HepG2 (cell line): ENCODE data around the gene MEAF6. TPM values are rescaled to one million over a fixed set of nuclear protein-coding genes. Genes with fewer than 3 reads are reported as not detected.

Source experiments
- ATAC-seq: fragments of 200-7000 bp; cut with Tn5 transposase; 3 replicates; pipeline ENCODE4 v1.9.1; 2020; ENCODE audit warnings: mild to moderate bottlenecking, moderate library complexity
- BruUV-seq: library from RNA; stranded (reverse); fragments of 400-500 nt; replicated peaks from 2 replicates; lab custom pipeline; 2021; lab: Mats Ljungman, UMichigan
- CTCF ChIA-PET: fragments of 300-600 bp; formaldehyde crosslinking; extraction: SDS; loops from one replicate; lab custom pipeline; 2021; ENCODE audit warnings: low total read pairs, inconsistent platforms, low intra/inter-chr PET ratio; lab: Yijun Ruan, JAX
- POLR2A ChIA-PET: fragments of 350-600 bp; sonication (Branson Sonifier 250); formaldehyde crosslinking; loops from one replicate; lab custom pipeline; 2020; ENCODE audit warnings: antibody characterized with exemption, inconsistent platforms; lab: Yijun Ruan, JAX
- DNase-seq: peaks from one replicate; pipeline ENCODE4 v3.0.0-alpha.2; 2015; ENCODE audit warnings: low spot score
- FAIRE-seq: peaks from 3 replicates; lab custom pipeline; 2011; peaks lifted over from hg19 to GRCh38; lab: Jason Lieb, UNC
- H2AFZ ChIP-seq: one replicate; pipeline ENCODE4 v1.6.1; 2011; ENCODE audit warnings: low read length, inconsistent platforms
- H3K27ac ChIP-seq: fragments of 300-600 bp; 3 replicates; pipeline ENCODE4 v1.8.0; 2011; ENCODE audit warnings: mixed run types, mild to moderate bottlenecking, mixed read lengths, low read length, inconsistent platforms; ENCODE audit not compliant: insufficient read depth; ENCODE audit errors: extremely low read length
- H3K27me3 ChIP-seq, 2 experiments: fragments of 200-600 bp in 1 of 2; 2 replicates in 1 of 2; 3 replicates in 1 of 2; pipeline versions ENCODE4 v1.6.0 to v1.8.0; 2011; ENCODE audit warnings: low read length in 2 of 2, mild to moderate bottlenecking in 2 of 2, moderate library complexity in 2 of 2, inconsistent platforms in 1 of 2; ENCODE audit not compliant: insufficient read depth in 2 of 2, control insufficient read depth in 1 of 2
- H3K36me3 ChIP-seq, 2 experiments: fragments of 200-600 bp in 1 of 2; replicated peaks in 1 of 2; 2 replicates in 1 of 2; 3 replicates in 1 of 2; pipeline versions ENCODE4 v1.5.1 to v1.8.0; 2011; ENCODE audit warnings: low read length in 2 of 2, inconsistent platforms in 1 of 2; ENCODE audit not compliant: insufficient read depth in 2 of 2, control insufficient read depth in 1 of 2
- H3K4me1 ChIP-seq: 2 replicates; pipeline ENCODE4 v1.5.1; 2012; ENCODE audit warnings: low read length, inconsistent platforms; ENCODE audit not compliant: insufficient read depth
- H3K4me2 ChIP-seq: 2 replicates; pipeline ENCODE4 v1.6.0; 2011; ENCODE audit warnings: low read depth, low read length, inconsistent platforms
- H3K4me3 ChIP-seq, 3 experiments: fragments of 200-600 bp in 1 of 3; sonication (generic), shearing (Covaris generic) in 1 of 3; replicated peaks in 1 of 3; 2 replicates each; pipeline ENCODE4 v1.5.1; 2011 to 2016; ENCODE audit warnings: low read length in 3 of 3, inconsistent platforms in 2 of 3, low read depth in 2 of 3, mild to moderate bottlenecking in 2 of 3, control low read depth in 1 of 3, mixed read lengths in 1 of 3; ENCODE audit not compliant: insufficient read depth in 1 of 3
- H3K79me2 ChIP-seq: one replicate; pipeline ENCODE4 v1.6.1; 2011; ENCODE audit warnings: low read length, inconsistent platforms; ENCODE audit not compliant: insufficient read depth
- H3K9ac ChIP-seq: 2 replicates; pipeline ENCODE4 v1.6.0; 2011; ENCODE audit warnings: mild to moderate bottlenecking, low read depth, low read length, inconsistent platforms; ENCODE audit not compliant: insufficient read depth
- H3K9me3 ChIP-seq: 2 replicates; pipeline ENCODE4 v1.5.1; 2012; ENCODE audit warnings: mild to moderate bottlenecking, low read length
- H4K20me1 ChIP-seq: 2 replicates; pipeline ENCODE4 v1.6.0; 2011; ENCODE audit warnings: inconsistent platforms, mild to moderate bottlenecking, low read length, moderate library complexity; ENCODE audit not compliant: insufficient read depth
- AGO1 ChIP-seq: fragments of 200-400 bp; formaldehyde crosslinking; IDR thresholded peaks from 2 replicates; pipeline ENCODE4 v1.6.1; 2017; ENCODE audit warnings: mild to moderate bottlenecking, low read depth, low read length, moderate library complexity; ENCODE audit not compliant: poor library complexity, severe bottlenecking
- AGO2 ChIP-seq: fragments of 200-400 bp; formaldehyde crosslinking; optimal IDR thresholded peaks from 2 replicates; pipeline ENCODE3; 2017; ENCODE audit warnings: mild to moderate bottlenecking, low read depth, low read length, moderate library complexity
- AHR ChIP-seq: IDR thresholded peaks from 2 replicates; pipeline ENCODE4 v1.6.1; 2018; ENCODE audit warnings: missing genetic modification reagents, missing compliant biosample characterization
- DRAP1 ChIP-seq: IDR thresholded peaks from 2 replicates; pipeline ENCODE4 v1.6.1; 2016; ENCODE audit warnings: missing genetic modification reagents, missing compliant biosample characterization
- NFE2L1 ChIP-seq: sonication (generic); formaldehyde crosslinking; IDR thresholded peaks from 2 replicates; pipeline ENCODE4 v1.4.0; 2020; ENCODE audit warnings: missing genetic modification reagents, mild to moderate bottlenecking, borderline replicate concordance
- NKX3-1 ChIP-seq: sonication (generic); formaldehyde crosslinking; IDR thresholded peaks from 2 replicates; pipeline ENCODE4 v1.5.0; 2020; ENCODE audit warnings: missing genetic modification reagents
- RAD21 ChIP-seq: fragments of 450-650 bp; formaldehyde crosslinking; IDR thresholded peaks from 2 replicates; pipeline ENCODE4 v1.5.0; 2020; ENCODE audit warnings: mild to moderate bottlenecking
- RBFOX2 ChIP-seq: fragments of 200-400 bp; formaldehyde crosslinking; IDR thresholded peaks from 2 replicates; pipeline ENCODE4 v1.6.1; 2017; ENCODE audit warnings: low read depth, mild to moderate bottlenecking, low read length
- RBM22 ChIP-seq: fragments of 200-400 bp; formaldehyde crosslinking; optimal IDR thresholded peaks from 2 replicates; pipeline ENCODE3; 2017; ENCODE audit warnings: mild to moderate bottlenecking, low read length, moderate library complexity
- SRF ChIP-seq: IDR thresholded peaks from 2 replicates; pipeline ENCODE4 v1.6.1; 2011; ENCODE audit warnings: mild to moderate bottlenecking, low read depth, low read length, moderate library complexity
- TGIF2 ChIP-seq: IDR thresholded peaks from 2 replicates; pipeline ENCODE4 v1.6.1; 2016; ENCODE audit warnings: control low read depth, missing compliant biosample characterization
- ZBTB42 ChIP-seq: sonication (generic); formaldehyde crosslinking; IDR thresholded peaks from 2 replicates; pipeline ENCODE4 v1.5.0; 2020; ENCODE audit warnings: mild to moderate bottlenecking, missing genetic modification reagents
- ZIK1 ChIP-seq: sonication (generic); formaldehyde crosslinking; IDR thresholded peaks from 2 replicates; pipeline ENCODE4 v1.5.0; 2020; ENCODE audit warnings: mild to moderate bottlenecking, low read depth, missing genetic modification reagents, borderline replicate concordance
- ZNF121 ChIP-seq: sonication (generic); formaldehyde crosslinking; IDR thresholded peaks from 2 replicates; pipeline ENCODE4 v1.5.0; 2020; ENCODE audit warnings: mild to moderate bottlenecking, missing genetic modification reagents
- ZNF180 ChIP-seq: sonication (generic); formaldehyde crosslinking; IDR thresholded peaks from 2 replicates; pipeline ENCODE4 v1.4.0; 2020; ENCODE audit warnings: low read depth, missing genetic modification reagents, borderline replicate concordance
- ZNF569 ChIP-seq: sonication (generic); formaldehyde crosslinking; IDR thresholded peaks from 2 replicates; pipeline ENCODE4 v1.5.0; 2020; ENCODE audit warnings: mild to moderate bottlenecking, missing genetic modification reagents, moderate library complexity, borderline replicate concordance
- ZNF576 ChIP-seq: sonication (generic); formaldehyde crosslinking; IDR thresholded peaks from 2 replicates; pipeline ENCODE4 v1.4.0; 2020; ENCODE audit warnings: mild to moderate bottlenecking, missing genetic modification reagents
- ZNF850 ChIP-seq: sonication (generic); formaldehyde crosslinking; conservative IDR thresholded peaks from 2 replicates; pipeline ENCODE4 v1.9.0; 2021; ENCODE audit warnings: mild to moderate bottlenecking, missing genetic modification reagents
- WGBS: methylation state at CpG from one replicate; pipeline ENCODE4 v1.1.6; 2017; ENCODE audit warnings: low lambda C conversion rate; 5-methylcytosine and 5-hydroxymethylcytosine counted together
- in situ Hi-C: cut with HindIII; loops from 2 replicates; pipeline ENCODE4 v1.10.0; 2017; ENCODE audit warnings: low pct_unique_long_range_greater_than_20kb; ENCODE audit not compliant: extremely low pct_ligation_motif_present
- intact Hi-C: fragments of 100-400 bp; cut with micrococcal nuclease; formaldehyde crosslinking; loops from one replicate; pipeline ENCODE4 v1.10.0; 2022; ENCODE audit not compliant: unreplicated experiment
- polyA plus RNA-seq, 8 experiments: library from polyadenylated mRNA; depleted of rRNA in 3 of 8; stranded (reverse) in 7 of 8; unstranded in 1 of 8; fragments of >200 nt; fragmentation: Illumina TruSeq in 4 of 8; extraction: Trizol in 4 of 8; gene quantifications; 2 replicates each; pipeline versions ENCODE4 v1.2.1 to v1.2.3, GENCODE V29; 2011 to 2016; ENCODE audit warnings: low read depth in 4 of 8, missing spikeins in 1 of 8, mixed read lengths in 1 of 8; ENCODE audit not compliant: insufficient read depth in 1 of 8
- total RNA-seq, 5 experiments: library from RNA; depleted of rRNA; stranded (reverse); fragments of >200 nt; fragmentation: Illumina TruSeq; extraction: Trizol; gene quantifications; 2 replicates each; pipeline ENCODE4 v1.2.3, GENCODE V29; 2016; ENCODE audit warnings: low read depth in 1 of 5

The MEAF6 gene
- total and polyA plus RNA-seq, 2 of the 13 experiments (the other 11 are each of a cell fraction or from before 2014, with no cell fraction given): 29.5 to 45.6 TPM

DNA sequence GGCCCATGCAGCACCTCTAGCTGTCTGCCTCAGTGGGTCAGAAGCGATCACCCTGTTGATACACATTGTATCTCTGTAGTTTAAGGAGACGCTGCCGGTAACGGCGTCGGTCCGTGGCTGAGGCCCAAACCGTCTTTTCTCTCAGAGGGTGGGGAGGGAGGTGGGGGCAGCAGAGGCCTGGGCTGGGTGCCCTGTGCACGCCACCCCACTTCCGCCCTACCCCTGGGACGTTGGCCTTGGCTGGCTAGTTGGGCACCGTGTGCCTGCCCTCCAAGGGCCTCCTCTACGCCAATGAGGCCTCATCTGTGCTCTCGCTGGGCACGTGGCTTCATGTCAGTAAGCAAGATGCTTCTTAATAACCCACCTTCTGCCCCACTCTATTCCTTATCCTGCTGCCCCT, 30.8 kb downstream of the MEAF6 start:
- H3K4me2 ChIP-seq: no peak overlapping the region
- no peaks in the 10 kb centered on the region for H3K79me2 ChIP-seq
- DNase-seq: no peak
- no peak overlapping the region for H3K27ac ChIP-seq
- H3K4me3 ChIP-seq: no peak overlapping the region
- H3K4me1 ChIP-seq: peaks cover 29% of the 10 kb centered on the region
- POLR2A ChIA-PET: interaction anchor here (1.7 to 4.3 kb wide), 3 partner anchors 7 to 25 kb away, joined by 5 to 57 read pairs (median 7); partner anchors contain the start of gene ZC3H12A
- H2AFZ ChIP-seq: no peak overlapping the region
- H3K9me3 ChIP-seq: no peaks in the 10 kb centered on the region
- CTCF ChIA-PET: no interaction called here
- intact Hi-C loops (no loop called here), in situ Hi-C loops (no loop called here)
- no TSS peak for BruUV-seq
- H3K36me3 ChIP-seq: peaks cover 17 to 40% of the 10 kb centered on the region in 2 experiments
- peak; percentile 52 for TF ChIP-seq RBFOX2
- TF ChIP-seq AGO1: peak; percentile 74
- peak; percentile 26 for TF ChIP-seq RBM22
- TF ChIP-seq SRF: no peak
- 97% methylated on average over 13 of the region's 15 CpGs for WGBS
- no peak for ATAC-seq
- FAIRE-seq: no peak
- H3K27me3 ChIP-seq: no peaks in the 10 kb centered on the region
- H4K20me1 ChIP-seq: no peaks in the 10 kb centered on the region
- no peak overlapping the region for H3K9ac ChIP-seq

GRCh38 chr1:37482796-37483744, 31.5 kb downstream of the MEAF6 start:
- in situ Hi-C loops: no loop called here
- CTCF ChIA-PET: no interaction called here
- TF ChIP-seq DRAP1 (no peak), TGIF2 (CRISPR knock-in tag) (no peak), AGO1 (peak; percentile 78), ZNF850 (no peak), ZNF569 (CRISPR knock-in tag) (no peak), ZBTB42 (CRISPR knock-in tag) (no peak), ZNF180 (no peak), RAD21 (CRISPR knock-in tag) (no peak), NFE2L1 (no peak), ZNF576 (no peak), AHR (CRISPR knock-in tag) (no peak), AGO2 (peak; percentile 72), ZIK1 (no peak), NKX3-1 (CRISPR knock-in tag) (no peak), ZNF121 (CRISPR knock-in tag) (no peak), RBFOX2 (peak; percentile 61)
- FAIRE-seq (no peak), ATAC-seq (no peak), DNase-seq (no peak)
- H3K4me2 ChIP-seq: no peak overlapping the region
- BruUV-seq: no TSS peak
- no peak overlapping the region for H3K9ac ChIP-seq
- intact Hi-C loops: no loop called here
- no peak overlapping the region for H2AFZ ChIP-seq
- peaks cover 7% of the 10 kb centered on the region for H3K79me2 ChIP-seq
- peaks cover 17 to 40% of the 10 kb centered on the region in 2 experiments for H3K36me3 ChIP-seq
- H3K4me1 ChIP-seq: peaks cover 36% of the 10 kb centered on the region
- H3K27me3 ChIP-seq: no peaks in the 10 kb centered on the region
- no peak overlapping the region for H3K27ac ChIP-seq
- no peaks in the 10 kb centered on the region for H3K9me3 ChIP-seq
- 94% methylated on average over 15 of the region's 29 CpGs for WGBS
- H4K20me1 ChIP-seq: no peaks in the 10 kb centered on the region
- no peak overlapping the region for H3K4me3 ChIP-seq
- POLR2A ChIA-PET: interaction anchor here (1.4 kb wide), 1 partner anchor 9 kb away, joined by 7 read pairs; the partner anchor contains the start of gene ZC3H12A
